H9 (cell line): ENCODE results near the gene GALNT10. TPM values are rescaled to one million over a fixed set of nuclear protein-coding genes. Genes with fewer than 3 reads are reported as not detected.

Experiments
- DNase-seq: peaks from one replicate; pipeline ENCODE4 v3.0.0-alpha.2; 2017
- H2AFZ ChIP-seq: one replicate; pipeline ENCODE4 v1.6.1; 2013; ENCODE audit warnings: mild to moderate bottlenecking, low read length, control low read depth, moderate library complexity
- H2AK5ac ChIP-seq: 2 replicates; pipeline ENCODE4 v1.6.1; 2013; ENCODE audit warnings: low read length, control low read depth, mixed read lengths; ENCODE audit not compliant: insufficient read length
- H2BK120ac ChIP-seq: one replicate; pipeline ENCODE4 v1.6.1; 2013; ENCODE audit warnings: low read depth, mild to moderate bottlenecking, low read length, control low read depth, inconsistent platforms; ENCODE audit not compliant: poor library complexity, severe bottlenecking
- H2BK12ac ChIP-seq: 2 replicates; pipeline ENCODE4 v1.6.1; 2013; ENCODE audit warnings: low read length, control low read depth, mixed read lengths, low read depth; ENCODE audit not compliant: insufficient read length
- H2BK15ac ChIP-seq: 2 replicates; pipeline ENCODE4 v1.6.1; 2013; ENCODE audit warnings: low read depth, low read length, control low read depth
- H2BK20ac ChIP-seq: one replicate; pipeline ENCODE4 v1.6.1; 2013; ENCODE audit warnings: low read depth, mild to moderate bottlenecking, low read length, control low read depth, inconsistent platforms; ENCODE audit not compliant: poor library complexity, severe bottlenecking
- H2BK5ac ChIP-seq: 2 replicates; pipeline ENCODE4 v1.6.1; 2013; ENCODE audit warnings: low read length, control low read depth, mixed read lengths; ENCODE audit not compliant: insufficient read length
- H3K14ac ChIP-seq: 2 replicates; pipeline ENCODE4 v1.6.1; 2013; ENCODE audit warnings: low read length, control low read depth; ENCODE audit not compliant: insufficient read depth
- H3K18ac ChIP-seq: 2 replicates; pipeline ENCODE4 v1.6.1; 2013; ENCODE audit warnings: low read depth, mild to moderate bottlenecking, mixed read lengths, low read length, control low read depth; ENCODE audit not compliant: insufficient read length
- H3K23ac ChIP-seq: 2 replicates; pipeline ENCODE4 v1.6.1; 2013; ENCODE audit warnings: low read length, control low read depth, mixed read lengths, low read depth; ENCODE audit not compliant: insufficient read length
- H3K23me2 ChIP-seq: 2 replicates; pipeline ENCODE4 v1.6.1; 2013; ENCODE audit warnings: low read depth, mild to moderate bottlenecking, mixed read lengths, low read length, control low read depth; ENCODE audit not compliant: insufficient read length, poor library complexity, severe bottlenecking
- H3K27ac ChIP-seq: 2 replicates; pipeline ENCODE4 v1.5.1; 2013; ENCODE audit warnings: low read length, control low read depth, mixed read lengths, low read depth; ENCODE audit not compliant: insufficient read length
- H3K27me3 ChIP-seq: 2 replicates; pipeline ENCODE4 v1.6.1; 2013; ENCODE audit warnings: low read length, control low read depth, inconsistent platforms; ENCODE audit not compliant: insufficient read depth
- H3K4ac ChIP-seq: 2 replicates; pipeline ENCODE4 v1.6.1; 2013; ENCODE audit warnings: low read depth, mild to moderate bottlenecking, control low read depth, inconsistent platforms, low read length, moderate library complexity
- H3K4me1 ChIP-seq: 2 replicates; pipeline ENCODE4 v1.6.1; 2013; ENCODE audit warnings: low read length, control low read depth, inconsistent platforms; ENCODE audit not compliant: insufficient read depth
- H3K4me2 ChIP-seq: 2 replicates; pipeline ENCODE4 v1.6.1; 2013; ENCODE audit warnings: low read length, control low read depth, mixed read lengths; ENCODE audit not compliant: insufficient read length, insufficient read depth
- H3K56ac ChIP-seq: 2 replicates; pipeline ENCODE4 v1.6.1; 2013; ENCODE audit warnings: low read depth, mild to moderate bottlenecking, mixed read lengths, low read length, control low read depth; ENCODE audit not compliant: insufficient read length
- H3K79me1 ChIP-seq: 2 replicates; pipeline ENCODE4 v1.6.1; 2013; ENCODE audit warnings: low read depth, mild to moderate bottlenecking, moderate library complexity, low read length, control low read depth, inconsistent platforms; ENCODE audit not compliant: insufficient read depth, poor library complexity, severe bottlenecking
- H3K79me2 ChIP-seq: 2 replicates; pipeline ENCODE4 v1.6.1; 2013; ENCODE audit warnings: low read length, control low read depth, inconsistent platforms; ENCODE audit not compliant: insufficient read depth
- H3K9ac ChIP-seq: 2 replicates; pipeline ENCODE4 v1.6.1; 2013; ENCODE audit warnings: low read length, control low read depth, mixed read lengths; ENCODE audit not compliant: insufficient read length; ENCODE audit errors: extremely low read depth
- H3K9me3 ChIP-seq: one replicate; pipeline ENCODE4 v1.6.1; 2013; ENCODE audit warnings: low read depth, low read length, inconsistent platforms; ENCODE audit not compliant: control insufficient read depth
- H3T11ph ChIP-seq: one replicate; pipeline ENCODE4 v1.6.1; 2013; ENCODE audit warnings: mild to moderate bottlenecking, low read length, control low read depth, inconsistent platforms
- H4K20me1 ChIP-seq: one replicate; pipeline ENCODE4 v1.6.1; 2013; ENCODE audit not compliant: control insufficient read depth, insufficient read length, insufficient read depth
- H4K5ac ChIP-seq: 2 replicates; pipeline ENCODE4 v1.6.1; 2013; ENCODE audit warnings: low read depth, mild to moderate bottlenecking, mixed read lengths, low read length, control low read depth; ENCODE audit not compliant: insufficient read length
- H4K8ac ChIP-seq: replicated peaks from 2 replicates; pipeline ENCODE4 v1.6.1; 2013; ENCODE audit warnings: low read length, control low read depth, mixed read lengths, low read depth; ENCODE audit not compliant: insufficient read length
- H4K91ac ChIP-seq: 2 replicates; pipeline ENCODE4 v1.6.1; 2013; ENCODE audit warnings: low read depth, mild to moderate bottlenecking, moderate library complexity, mixed read lengths, low read length, control low read depth; ENCODE audit not compliant: insufficient read length
- H3K27ac Mint-ChIP-seq, 3 experiments: 2 replicates in 2 of 3; 3 replicates in 1 of 3; pipeline ENCODE4 v1.8.0; 2020 to 2021; ENCODE audit warnings: mixed read lengths in 3 of 3, mild to moderate bottlenecking in 1 of 3, moderate library complexity in 1 of 3
- H3K27me3 Mint-ChIP-seq: 2 replicates; pipeline ENCODE4 v1.8.0; 2021; ENCODE audit warnings: low read depth, mild to moderate bottlenecking, moderate library complexity, mixed read lengths
- H3K36me3 Mint-ChIP-seq, 3 experiments: 2 replicates in 2 of 3; 3 replicates in 1 of 3; pipeline ENCODE4 v1.8.0; 2020 to 2021; ENCODE audit warnings: low read depth in 3 of 3, mixed read lengths in 3 of 3; ENCODE audit not compliant: insufficient read depth in 1 of 3
- H3K4me1 Mint-ChIP-seq, 2 experiments: 2 replicates each; pipeline ENCODE4 v1.8.0; 2020; ENCODE audit warnings: mixed read lengths in 2 of 2
- H3K4me3 Mint-ChIP-seq, 2 experiments: 2 replicates in 1 of 2; 3 replicates in 1 of 2; pipeline ENCODE4 v1.8.0; 2020 to 2021; ENCODE audit warnings: mild to moderate bottlenecking in 2 of 2, mixed read lengths in 2 of 2, moderate library complexity in 1 of 2
- H3K9me3 Mint-ChIP-seq, 2 experiments: 2 replicates in 1 of 2; 3 replicates in 1 of 2; pipeline ENCODE4 v1.8.0; 2020; ENCODE audit warnings: mild to moderate bottlenecking in 2 of 2, mixed read lengths in 2 of 2, moderate library complexity in 1 of 2
- CTCF ChIP-seq: fragments of 200-600 bp; sonication (generic); conservative IDR thresholded peaks from 3 replicates; pipeline ENCODE4 v1.8.0; 2021; ENCODE audit warnings: antibody characterized with exemption, mild to moderate bottlenecking
- WGBS: extraction: QIAGEN DNeasy Blood & Tissue Kit; methylation state at CpG from one replicate; pipeline ENCODE4 v1.1.7; 2013; ENCODE audit warnings: missing lambda C conversion rate, low lambda C conversion rate, mixed read lengths; ENCODE audit not compliant: insufficient read length; ENCODE audit errors: extremely low coverage; 5-methylcytosine and 5-hydroxymethylcytosine counted together
- total RNA-seq: library from RNA; stranded (reverse); gene quantifications from 2 replicates; pipeline ENCODE4 v1.2.1, GENCODE V29; 2021

GALNT10 gene
- total RNA-seq, 1 experiment from 2014 or later = 15.4 TPM

- Histone ChIP-seq H3K14ac (no peak overlapping the region), H4K91ac (no peak overlapping the region), H4K5ac (no peak overlapping the region), H3K79me1 (no peaks in the 10 kb centered on the region), H4K8ac (no peak overlapping the region), H3K9ac (no peak overlapping the region), H3K4ac (no peak overlapping the region), H3K18ac (no peak overlapping the region), H3K9me3 (no peaks in the 10 kb centered on the region), H2BK120ac (no peak overlapping the region), H3K4me1 (no peaks in the 10 kb centered on the region), H3K23me2 (no peaks in the 10 kb centered on the region), H3K27me3 (no peaks in the 10 kb centered on the region), H2AK5ac (no peak overlapping the region), H3T11ph (no peak overlapping the region), H4K20me1 (no peaks in the 10 kb centered on the region), H2AFZ (no peak overlapping the region), H2BK20ac (no peak overlapping the region), H2BK12ac (no peak overlapping the region), H2BK15ac (no peak overlapping the region), H3K4me2 (no peak overlapping the region), H3K23ac (no peak overlapping the region), H3K79me2 (no peaks in the 10 kb centered on the region), H3K27ac (no peak overlapping the region), H2BK5ac (no peak overlapping the region), H3K56ac (no peak overlapping the region)
- no peaks in the 10 kb centered on the region for H3K27me3 Mint-ChIP-seq
- H3K4me3 Mint-ChIP-seq = no peak overlapping the region; a peak in 1 of 5 replicates
- no peak for DNase-seq
- peaks cover 17 to 22% of the 10 kb centered on the region in 2 experiments for H3K4me1 Mint-ChIP-seq
- WGBS = no CpG with 5 or more reads among the region's 9 CpGs
- no peak overlapping the region for H3K27ac Mint-ChIP-seq
- H3K9me3 Mint-ChIP-seq = no peaks in the 10 kb centered on the region
- TF ChIP-seq CTCF = no peak
- peaks cover 0 to 1% (median 0%) of the 10 kb centered on the region in 3 experiments; a peak in 1 of 7 replicates for H3K36me3 Mint-ChIP-seq
Measured at GRCh38 chr5:154401931-154402330, 211.4 kb downstream of the GALNT10 start.
